Thyroid gland (tissue), 4 donors: ENCODE results near the gene HRAS.

Experiments used
- CTCF ChIP-seq, 6 experiments: fragments of 200-600 bp in 3 of 6; fragments of 450-650 bp in 3 of 6; sonication (generic) in 3 of 6; IDR thresholded peaks; one replicate each; pipeline ENCODE4 v1.5.1; 2016 to 2019; ENCODE audit warnings: antibody characterized with exemption in 6 of 6, mild to moderate bottlenecking in 2 of 6, inconsistent platforms in 1 of 6, moderate library complexity in 1 of 6
- POLR2A ChIP-seq, 2 donors: fragments of 450-650 bp; IDR thresholded peaks; one replicate each; pipeline ENCODE4 v1.6.1; 2017; ENCODE audit warnings: antibody characterized with exemption in 2 of 2, mild to moderate bottlenecking in 2 of 2, moderate library complexity in 1 of 2

- no peak for TF ChIP-seq CTCF (IDR thresholded peaks at IDR 0.05)
- no peak for TF ChIP-seq POLR2A (IDR thresholded peaks at IDR 0.05)
Observed at GRCh38 chr11:516400-516799, 19.0 kb downstream of the HRAS start.
